HepG2 (cell line): ENCODE measurements around the gene TOX2. TPM values are rescaled to one million over a fixed set of nuclear protein-coding genes. Genes with fewer than 3 reads are reported as not detected.

Source experiments
- ATAC-seq: fragments of 200-7000 bp; cut with Tn5 transposase; 3 replicates; pipeline ENCODE4 v1.9.1; 2020; ENCODE audit warnings: mild to moderate bottlenecking, moderate library complexity
- BruUV-seq: library from RNA; stranded (reverse); fragments of 400-500 nt; replicated peaks from 2 replicates; lab custom pipeline; 2021; lab: Mats Ljungman, UMichigan
- CTCF ChIA-PET: fragments of 300-600 bp; formaldehyde crosslinking; extraction: SDS; loops from one replicate; lab custom pipeline; 2021; ENCODE audit warnings: low total read pairs, inconsistent platforms, low intra/inter-chr PET ratio; lab: Yijun Ruan, JAX
- POLR2A ChIA-PET: fragments of 350-600 bp; sonication (Branson Sonifier 250); formaldehyde crosslinking; loops from one replicate; lab custom pipeline; 2020; ENCODE audit warnings: antibody characterized with exemption, inconsistent platforms; lab: Yijun Ruan, JAX
- DNase-seq: peaks from one replicate; pipeline ENCODE4 v3.0.0-alpha.2; 2015; ENCODE audit warnings: low spot score
- FAIRE-seq: peaks from 3 replicates; lab custom pipeline; 2011; peaks lifted over from hg19 to GRCh38; lab: Jason Lieb, UNC
- H2AFZ ChIP-seq: one replicate; pipeline ENCODE4 v1.6.1; 2011; ENCODE audit warnings: low read length, inconsistent platforms
- H3K27ac ChIP-seq: fragments of 300-600 bp; 3 replicates; pipeline ENCODE4 v1.8.0; 2011; ENCODE audit warnings: mixed run types, mild to moderate bottlenecking, mixed read lengths, low read length, inconsistent platforms; ENCODE audit not compliant: insufficient read depth; ENCODE audit errors: extremely low read length
- H3K27me3 ChIP-seq, 2 experiments: fragments of 200-600 bp in 1 of 2; 2 replicates in 1 of 2; 3 replicates in 1 of 2; pipeline versions ENCODE4 v1.6.0 to v1.8.0; 2011; ENCODE audit warnings: low read length in 2 of 2, mild to moderate bottlenecking in 2 of 2, moderate library complexity in 2 of 2, inconsistent platforms in 1 of 2; ENCODE audit not compliant: insufficient read depth in 2 of 2, control insufficient read depth in 1 of 2
- H3K36me3 ChIP-seq, 2 experiments: fragments of 200-600 bp in 1 of 2; replicated peaks in 1 of 2; 2 replicates in 1 of 2; 3 replicates in 1 of 2; pipeline versions ENCODE4 v1.5.1 to v1.8.0; 2011; ENCODE audit warnings: low read length in 2 of 2, inconsistent platforms in 1 of 2; ENCODE audit not compliant: insufficient read depth in 2 of 2, control insufficient read depth in 1 of 2
- H3K4me1 ChIP-seq: 2 replicates; pipeline ENCODE4 v1.5.1; 2012; ENCODE audit warnings: low read length, inconsistent platforms; ENCODE audit not compliant: insufficient read depth
- H3K4me2 ChIP-seq: 2 replicates; pipeline ENCODE4 v1.6.0; 2011; ENCODE audit warnings: low read depth, low read length, inconsistent platforms
- H3K4me3 ChIP-seq, 3 experiments: fragments of 200-600 bp in 1 of 3; sonication (generic), shearing (Covaris generic) in 1 of 3; replicated peaks in 1 of 3; 2 replicates each; pipeline ENCODE4 v1.5.1; 2011 to 2016; ENCODE audit warnings: low read length in 3 of 3, inconsistent platforms in 2 of 3, low read depth in 2 of 3, mild to moderate bottlenecking in 2 of 3, control low read depth in 1 of 3, mixed read lengths in 1 of 3; ENCODE audit not compliant: insufficient read depth in 1 of 3
- H3K79me2 ChIP-seq: one replicate; pipeline ENCODE4 v1.6.1; 2011; ENCODE audit warnings: low read length, inconsistent platforms; ENCODE audit not compliant: insufficient read depth
- H3K9ac ChIP-seq: 2 replicates; pipeline ENCODE4 v1.6.0; 2011; ENCODE audit warnings: mild to moderate bottlenecking, low read depth, low read length, inconsistent platforms; ENCODE audit not compliant: insufficient read depth
- H3K9me3 ChIP-seq: 2 replicates; pipeline ENCODE4 v1.5.1; 2012; ENCODE audit warnings: mild to moderate bottlenecking, low read length
- H4K20me1 ChIP-seq: 2 replicates; pipeline ENCODE4 v1.6.0; 2011; ENCODE audit warnings: inconsistent platforms, mild to moderate bottlenecking, low read length, moderate library complexity; ENCODE audit not compliant: insufficient read depth
- GPBP1L1 ChIP-seq: sonication (generic); formaldehyde crosslinking; IDR thresholded peaks from 2 replicates; pipeline ENCODE4 v1.5.0; 2020; ENCODE audit warnings: mild to moderate bottlenecking, missing genetic modification reagents
- MATR3 ChIP-seq: sonication (generic); formaldehyde crosslinking; IDR thresholded peaks from 2 replicates; pipeline ENCODE4 v1.4.0; 2020; ENCODE audit warnings: missing genetic modification reagents
- MLX ChIP-seq: IDR thresholded peaks from 2 replicates; pipeline ENCODE4 v1.6.1; 2016
- NFE2 ChIP-seq: sonication (generic); formaldehyde crosslinking; IDR thresholded peaks from 2 replicates; pipeline ENCODE4 v1.4.0; 2020; ENCODE audit warnings: missing genetic modification reagents
- NFYB ChIP-seq: sonication (generic); formaldehyde crosslinking; IDR thresholded peaks from 2 replicates; pipeline ENCODE4 v1.4.0; 2020; ENCODE audit warnings: missing genetic modification reagents
- NR2C2 ChIP-seq: sonication (generic); formaldehyde crosslinking; IDR thresholded peaks from 2 replicates; pipeline ENCODE4 v1.4.0; 2020; ENCODE audit warnings: missing genetic modification reagents, mild to moderate bottlenecking, moderate library complexity, borderline replicate concordance
- PCBP2 ChIP-seq: fragments of 200-400 bp; formaldehyde crosslinking; optimal IDR thresholded peaks from 2 replicates; pipeline ENCODE3; 2018; ENCODE audit warnings: low read length, low read depth; ENCODE audit not compliant: poor library complexity, severe bottlenecking
- RBFOX2 ChIP-seq: fragments of 200-400 bp; formaldehyde crosslinking; IDR thresholded peaks from 2 replicates; pipeline ENCODE4 v1.6.1; 2017; ENCODE audit warnings: low read depth, mild to moderate bottlenecking, low read length
- REL ChIP-seq: sonication (generic); formaldehyde crosslinking; conservative IDR thresholded peaks from 2 replicates; pipeline ENCODE4 v1.8.0; 2022; ENCODE audit warnings: mild to moderate bottlenecking, missing genetic modification reagents, moderate library complexity
- ZBTB33 ChIP-seq: sonication (generic); formaldehyde crosslinking; IDR thresholded peaks from 2 replicates; pipeline ENCODE4 v1.4.0; 2020; ENCODE audit warnings: missing genetic modification reagents
- ZBTB46 ChIP-seq: sonication (generic); formaldehyde crosslinking; IDR thresholded peaks from 2 replicates; pipeline ENCODE4 v1.4.0; 2020; ENCODE audit warnings: mild to moderate bottlenecking, missing genetic modification reagents, borderline replicate concordance
- ZFYVE20 ChIP-seq: sonication (generic); formaldehyde crosslinking; IDR thresholded peaks from 2 replicates; pipeline ENCODE4 v1.8.0; 2023; ENCODE audit warnings: low read depth, mild to moderate bottlenecking, moderate library complexity, missing genetic modification reagents, borderline replicate concordance
- ZNF12 ChIP-seq: sonication (generic); formaldehyde crosslinking; IDR thresholded peaks from 2 replicates; pipeline ENCODE4 v1.5.0; 2020; ENCODE audit warnings: missing genetic modification reagents
- ZNF282 ChIP-seq: fragments of 450-650 bp; IDR thresholded peaks from 2 replicates; pipeline ENCODE4 v1.6.1; 2018; ENCODE audit not compliant: partially characterized antibody
- ZNF326 ChIP-seq: sonication (generic); formaldehyde crosslinking; IDR thresholded peaks from 2 replicates; pipeline ENCODE4 v1.4.0; 2020; ENCODE audit warnings: missing genetic modification reagents, borderline replicate concordance
- ZNF362 ChIP-seq: sonication (generic); formaldehyde crosslinking; IDR thresholded peaks from 2 replicates; pipeline ENCODE4 v1.4.0; 2020; ENCODE audit warnings: missing genetic modification reagents, mild to moderate bottlenecking, borderline replicate concordance
- ZNF577 ChIP-seq: sonication (generic); formaldehyde crosslinking; IDR thresholded peaks from 2 replicates; pipeline ENCODE4 v1.4.0; 2020; ENCODE audit warnings: mild to moderate bottlenecking, low read depth, missing genetic modification reagents, borderline replicate concordance
- ZNF782 ChIP-seq: sonication (generic); formaldehyde crosslinking; IDR thresholded peaks from 2 replicates; pipeline ENCODE4 v1.4.0; 2020; ENCODE audit warnings: missing genetic modification reagents, mild to moderate bottlenecking, borderline replicate concordance
- WGBS: methylation state at CpG from one replicate; pipeline ENCODE4 v1.1.6; 2017; ENCODE audit warnings: low lambda C conversion rate; 5-methylcytosine and 5-hydroxymethylcytosine counted together
- in situ Hi-C: cut with HindIII; loops from 2 replicates; pipeline ENCODE4 v1.10.0; 2017; ENCODE audit warnings: low pct_unique_long_range_greater_than_20kb; ENCODE audit not compliant: extremely low pct_ligation_motif_present
- intact Hi-C: fragments of 100-400 bp; cut with micrococcal nuclease; formaldehyde crosslinking; loops from one replicate; pipeline ENCODE4 v1.10.0; 2022; ENCODE audit not compliant: unreplicated experiment
- polyA plus RNA-seq, 8 experiments: library from polyadenylated mRNA; depleted of rRNA in 3 of 8; stranded (reverse) in 7 of 8; unstranded in 1 of 8; fragments of >200 nt; fragmentation: Illumina TruSeq in 4 of 8; extraction: Trizol in 4 of 8; gene quantifications; 2 replicates each; pipeline versions ENCODE4 v1.2.1 to v1.2.3, GENCODE V29; 2011 to 2016; ENCODE audit warnings: low read depth in 4 of 8, missing spikeins in 1 of 8, mixed read lengths in 1 of 8; ENCODE audit not compliant: insufficient read depth in 1 of 8
- total RNA-seq, 5 experiments: library from RNA; depleted of rRNA; stranded (reverse); fragments of >200 nt; fragmentation: Illumina TruSeq; extraction: Trizol; gene quantifications; 2 replicates each; pipeline ENCODE4 v1.2.3, GENCODE V29; 2016; ENCODE audit warnings: low read depth in 1 of 5

The TOX2 gene
- total and polyA plus RNA-seq, 2 of the 13 experiments (the other 11 are each of a cell fraction or from before 2014, with no cell fraction given), result not detected

- BruUV-seq, result no TSS peak
- Histone ChIP-seq H3K9me3 (no peaks in the 10 kb centered on the region), H3K27me3 (peaks cover 8 to 44% of the 10 kb centered on the region in 2 experiments), H3K4me3 (no peak overlapping the region), H3K27ac (no peak overlapping the region), H3K9ac (no peak overlapping the region), H3K36me3 (no peaks in the 10 kb centered on the region), H3K4me2 (no peak overlapping the region), H3K79me2 (no peaks in the 10 kb centered on the region)
- ChIA-PET POLR2A (no interaction called here), CTCF (no interaction called here)
- FAIRE-seq (no peak), ATAC-seq (peak; percentile 64; the same call in 2 of the 3 replicates), DNase-seq (no peak)
- in situ Hi-C loops, result no loop called here
- no peak for TF ChIP-seq NFE2 (CRISPR knock-in tag)
- TF ChIP-seq RBFOX2, result no peak
- TF ChIP-seq REL (CRISPR knock-in tag), result no peak
- no peak for TF ChIP-seq ZNF782 (CRISPR knock-in tag)
- no peak for TF ChIP-seq GPBP1L1 (CRISPR knock-in tag)
- no peak for TF ChIP-seq MLX (CRISPR knock-in tag)
- no peak for TF ChIP-seq NFYB
- no peak for TF ChIP-seq ZBTB33 (CRISPR knock-in tag)
- no peak for TF ChIP-seq ZNF362
- TF ChIP-seq ZFYVE20, result no peak
- TF ChIP-seq ZNF282, result no peak
- TF ChIP-seq ZBTB46 (CRISPR knock-in tag), result no peak
- TF ChIP-seq MATR3 (CRISPR knock-in tag), result no peak
- TF ChIP-seq PCBP2, result no peak
- TF ChIP-seq ZNF326 (CRISPR knock-in tag), result no peak
- TF ChIP-seq NR2C2 (CRISPR knock-in tag), result no peak
- TF ChIP-seq ZNF577 (CRISPR knock-in tag), result no peak
- no peak for TF ChIP-seq ZNF12
- TF ChIP-seq, all 625 proteins: peak for 0
- 32% methylated on average over 8 of the region's 8 CpGs for WGBS
- Histone ChIP-seq H4K20me1 (no peaks in the 10 kb centered on the region; the same call in 1 of the 2 replicates), H3K4me1 (no peaks in the 10 kb centered on the region), H2AFZ (no peak overlapping the region)
- intact Hi-C loops, result no loop called here
Observed at GRCh38 chr20:44041001-44041400, 126.3 kb downstream of the TOX2 start.
